SU-DHL-6 (cell line): ENCODE measurements around the gene IFI6.
A peak's percentile ranks its signal among the peaks of the same experiment; 100 is the strongest.

Experiments
- H2AFZ ChIP-seq: fragments of 200-600 bp; sonication (generic); 2 replicates; pipeline ENCODE4 v1.6.1; 2014; ENCODE audit warnings: low read depth, mild to moderate bottlenecking, moderate library complexity, mixed read lengths, antibody characterized with exemption, low read length; ENCODE audit not compliant: severe bottlenecking
- H3F3A ChIP-seq: fragments of 200-600 bp; shearing (Covaris generic); 2 replicates; pipeline ENCODE4 v1.6.0; 2016; ENCODE audit warnings: antibody characterized with exemption, mild to moderate bottlenecking; ENCODE audit not compliant: insufficient read depth
- H3K27ac ChIP-seq: fragments of 200-600 bp; sonication (generic); 2 replicates; pipeline ENCODE4 v1.5.1; 2016; ENCODE audit warnings: low read depth, mild to moderate bottlenecking, low read length, moderate library complexity, mixed read lengths
- H3K27me3 ChIP-seq: fragments of 200-600 bp; sonication (generic), shearing (Covaris generic); 2 replicates; pipeline ENCODE4 v1.6.0; 2014; ENCODE audit warnings: mild to moderate bottlenecking, low read length
- H3K36me3 ChIP-seq: fragments of 200-600 bp; sonication (generic); 2 replicates; pipeline ENCODE4 v1.6.1; 2014; ENCODE audit warnings: mild to moderate bottlenecking, low read length, mixed read lengths
- H3K4me2 ChIP-seq: fragments of 300-600, 200-600 bp; shearing (Covaris generic), sonication (generic); 2 replicates; pipeline ENCODE4 v1.6.0; 2014; ENCODE audit warnings: low read length, low read depth, mild to moderate bottlenecking; ENCODE audit not compliant: poor library complexity, severe bottlenecking
- H3K4me3 ChIP-seq: fragments of 200-600 bp; sonication (generic); 2 replicates; pipeline ENCODE4 v1.5.1; 2014; ENCODE audit warnings: antibody characterized with exemption, low read length, mild to moderate bottlenecking, mixed read lengths; ENCODE audit not compliant: insufficient read depth, poor library complexity, severe bottlenecking
- H3K79me2 ChIP-seq: fragments of 200-600 bp; sonication (generic); 2 replicates; pipeline ENCODE4 v1.6.1; 2014; ENCODE audit warnings: mild to moderate bottlenecking, low read length, moderate library complexity; ENCODE audit not compliant: insufficient read depth
- H3K9ac ChIP-seq: fragments of 200-600 bp; sonication (generic); 2 replicates; pipeline ENCODE4 v1.7.0; 2014; ENCODE audit warnings: mild to moderate bottlenecking, low read length
- H3K9me2 ChIP-seq: fragments of 200-600 bp; sonication (generic); replicated peaks from 2 replicates; pipeline ENCODE4 v1.6.1; 2014; ENCODE audit warnings: low read length; ENCODE audit not compliant: insufficient read depth
- H3K9me3 ChIP-seq: fragments of 200-600 bp; sonication (generic); 2 replicates; pipeline ENCODE4 v1.6.1; 2014; ENCODE audit warnings: low read length, mixed read lengths; ENCODE audit not compliant: insufficient read depth
- H4K20me1 ChIP-seq: fragments of 200-600 bp; sonication (generic); 2 replicates; pipeline ENCODE4 v1.6.1; 2014; ENCODE audit warnings: low read depth, mild to moderate bottlenecking, antibody characterized with exemption, low read length, moderate library complexity, mixed read lengths
- EZH2phosphoT487 ChIP-seq: fragments of 200-600 bp; sonication (generic), shearing (Covaris generic); conservative IDR thresholded peaks from 2 replicates; pipeline ENCODE4 v1.6.1; 2018; ENCODE audit warnings: mild to moderate bottlenecking, antibody characterized with exemption, low read length, moderate library complexity, mixed read lengths
- TF ChIP-seq, protein P1 (sequence below): fragments of 200-600 bp; sonication (generic); IDR thresholded peaks from one replicate; pipeline ENCODE4 v1.5.1; 2017; ENCODE audit warnings: antibody characterized with exemption, mild to moderate bottlenecking, low read length, moderate library complexity; ENCODE audit not compliant: insufficient read depth, poor library complexity, severe bottlenecking

The IFI6 gene

GRCh38 chr1:27664291-27664690 lies 7.7 kb downstream of the IFI6 start:
- no peak overlapping the region for H3K9ac ChIP-seq
- no peak for TF ChIP-seq EZH2phosphoT487
- TF ChIP-seq, protein P1, sequence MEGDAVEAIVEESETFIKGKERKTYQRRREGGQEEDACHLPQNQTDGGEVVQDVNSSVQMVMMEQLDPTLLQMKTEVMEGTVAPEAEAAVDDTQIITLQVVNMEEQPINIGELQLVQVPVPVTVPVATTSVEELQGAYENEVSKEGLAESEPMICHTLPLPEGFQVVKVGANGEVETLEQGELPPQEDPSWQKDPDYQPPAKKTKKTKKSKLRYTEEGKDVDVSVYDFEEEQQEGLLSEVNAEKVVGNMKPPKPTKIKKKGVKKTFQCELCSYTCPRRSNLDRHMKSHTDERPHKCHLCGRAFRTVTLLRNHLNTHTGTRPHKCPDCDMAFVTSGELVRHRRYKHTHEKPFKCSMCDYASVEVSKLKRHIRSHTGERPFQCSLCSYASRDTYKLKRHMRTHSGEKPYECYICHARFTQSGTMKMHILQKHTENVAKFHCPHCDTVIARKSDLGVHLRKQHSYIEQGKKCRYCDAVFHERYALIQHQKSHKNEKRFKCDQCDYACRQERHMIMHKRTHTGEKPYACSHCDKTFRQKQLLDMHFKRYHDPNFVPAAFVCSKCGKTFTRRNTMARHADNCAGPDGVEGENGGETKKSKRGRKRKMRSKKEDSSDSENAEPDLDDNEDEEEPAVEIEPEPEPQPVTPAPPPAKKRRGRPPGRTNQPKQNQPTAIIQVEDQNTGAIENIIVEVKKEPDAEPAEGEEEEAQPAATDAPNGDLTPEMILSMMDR: no peak

GRCh38 chr1:27662707-27663393 lies 9.1 kb downstream of the IFI6 start:
- peak overlapping the region; percentile 37 for H3K27ac ChIP-seq
- peaks cover 12% of the 10 kb centered on the region for H3F3A ChIP-seq
- peak overlapping the region; percentile 41 for H3K9ac ChIP-seq
- H3K36me3 ChIP-seq: no peaks in the 10 kb centered on the region
- no peaks in the 10 kb centered on the region for H4K20me1 ChIP-seq
- H3K4me2 ChIP-seq: peak overlapping the region; percentile 33
- peak overlapping the region; percentile 92 for H2AFZ ChIP-seq
- H3K9me3 ChIP-seq: no peaks in the 10 kb centered on the region
- no peak overlapping the region for H3K4me3 ChIP-seq
- no peaks in the 10 kb centered on the region for H3K9me2 ChIP-seq
- TF ChIP-seq, protein P1: peak; percentile 63
- no peak for TF ChIP-seq EZH2phosphoT487
- H3K27me3 ChIP-seq: no peaks in the 10 kb centered on the region
- H3K79me2 ChIP-seq: no peaks in the 10 kb centered on the region

More at GRCh38 chr1:27664291-27664690, 7.7 kb downstream of the IFI6 start:
- no peak overlapping the region for H3K4me3 ChIP-seq
- no peaks in the 10 kb centered on the region for H3K9me3 ChIP-seq
- H3K9me2 ChIP-seq: no peaks in the 10 kb centered on the region
- no peaks in the 10 kb centered on the region for H3K27me3 ChIP-seq
- H4K20me1 ChIP-seq: no peaks in the 10 kb centered on the region
- H2AFZ ChIP-seq: no peak overlapping the region
- H3K4me2 ChIP-seq: no peak overlapping the region
- no peaks in the 10 kb centered on the region for H3K36me3 ChIP-seq
- peaks cover 3% of the 10 kb centered on the region for H3F3A ChIP-seq
- no peaks in the 10 kb centered on the region for H3K79me2 ChIP-seq
- no peak overlapping the region for H3K27ac ChIP-seq

- no peak overlapping the region for H3K4me2 ChIP-seq
- no peaks in the 10 kb centered on the region for H3K79me2 ChIP-seq
- peaks cover 12% of the 10 kb centered on the region for H3F3A ChIP-seq
- no peaks in the 10 kb centered on the region for H3K9me3 ChIP-seq
- no peaks in the 10 kb centered on the region for H4K20me1 ChIP-seq
- H2AFZ ChIP-seq: peak overlapping the region; percentile 92
- no peak for TF ChIP-seq EZH2phosphoT487
- TF ChIP-seq, protein P1: no peak
- no peak overlapping the region for H3K27ac ChIP-seq
- no peaks in the 10 kb centered on the region for H3K27me3 ChIP-seq
- no peaks in the 10 kb centered on the region for H3K36me3 ChIP-seq
- no peak overlapping the region for H3K4me3 ChIP-seq
- H3K9ac ChIP-seq: peak overlapping the region; percentile 41
- H3K9me2 ChIP-seq: no peaks in the 10 kb centered on the region
Observed at GRCh38 chr1:27662261-27662660, 9.7 kb downstream of the IFI6 start.
